Left ventricle myocardium inferior (tissue), 1 donor: ENCODE data around the gene TRIM49B. TPM values are rescaled to one million over a fixed set of nuclear protein-coding genes. Genes with fewer than 3 reads are reported as not detected.
"Not testable (repeated sequence)": the region's sequence is repeated elsewhere in the genome, so short reads cannot be mapped to it uniquely, and the experiment has no call there.

Source experiments
- DNase-seq: peaks from one replicate; pipeline ENCODE4 v3.0.0-alpha.2; 2020
- H3K27ac ChIP-seq: fragments of 200-600 bp; replicated peaks from 2 replicates; pipeline ENCODE4 v1.8.0; 2021
- H3K27me3 ChIP-seq: fragments of 200-600 bp; 2 replicates; pipeline ENCODE4 v1.8.0; 2021; ENCODE audit warnings: low read depth
- H3K36me3 ChIP-seq: fragments of 200-600 bp; 2 replicates; pipeline ENCODE4 v1.8.0; 2021
- H3K4me1 ChIP-seq: fragments of 200-600 bp; 2 replicates; pipeline ENCODE4 v1.8.0; 2021
- H3K4me3 ChIP-seq: fragments of 200-600 bp; 2 replicates; pipeline ENCODE4 v1.8.0; 2021; ENCODE audit warnings: mild to moderate bottlenecking, moderate library complexity
- H3K9me3 ChIP-seq: fragments of 200-600 bp; replicated peaks from 2 replicates; pipeline ENCODE4 v1.8.0; 2021
- intact Hi-C: fragments of 100-400 bp; cut with micrococcal nuclease; formaldehyde crosslinking; loops from one replicate; pipeline ENCODE4 v1.11.0; 2022
- long read RNA-seq: library from polyadenylated mRNA; unstranded; transcript quantifications from one replicate; pipeline ENCODE4 v2.0.0, GENCODE V29; 2021
- total RNA-seq: library from RNA; stranded (reverse); fragmentation: NEBNext Ultra II Directional; extraction: Animal tissue kit (Norgen Biotek cat#: 25700); gene quantifications from one replicate; pipeline ENCODE4 v1.2.1, GENCODE V29; 2021
- donor health status: DM: no; HTN: yes; CAD: no; lungs with severe emphysema.

Gene TRIM49B, protein sequence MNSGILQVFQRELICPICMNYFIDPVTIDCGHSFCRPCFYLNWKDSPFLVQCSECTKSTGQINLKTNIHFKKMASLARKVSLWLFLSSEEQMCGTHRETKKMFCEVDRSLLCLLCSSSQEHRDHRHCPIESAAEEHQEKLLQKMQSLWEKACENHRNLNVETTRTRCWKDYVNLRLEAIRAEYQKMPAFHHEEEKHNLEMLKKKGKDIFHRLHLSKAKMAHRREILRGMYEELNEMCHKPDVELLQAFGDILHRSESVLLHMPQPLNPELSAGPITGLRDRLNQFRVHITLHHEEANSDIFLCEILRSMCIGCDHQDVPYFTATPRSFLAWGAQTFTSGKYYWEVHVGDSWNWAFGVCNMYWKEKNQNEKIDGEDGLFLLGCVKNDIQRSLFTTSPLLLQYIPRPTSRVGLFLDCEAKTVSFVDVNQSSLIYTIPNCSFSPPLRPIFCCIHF
- total RNA-seq: not detected
- long read RNA-seq: 0 reads

DNA sequence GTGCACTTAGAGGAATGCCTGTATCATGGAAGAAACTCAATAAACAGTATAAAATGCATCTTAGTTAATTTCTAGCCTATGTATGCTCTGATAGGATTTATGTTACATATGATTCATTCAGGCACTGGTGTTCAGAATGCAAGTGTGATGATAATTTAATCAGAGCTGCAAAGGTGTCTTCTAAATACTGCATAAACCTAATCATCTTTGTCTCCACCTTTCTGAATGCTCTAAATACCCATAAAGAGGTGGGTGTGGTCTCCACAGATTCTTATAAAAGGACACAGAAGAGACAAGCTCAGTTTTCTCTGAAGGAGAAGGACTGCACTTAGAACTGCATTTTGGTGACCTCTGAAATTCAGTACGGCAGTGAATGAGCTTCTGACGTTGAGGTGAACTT is at the start of gene TRIM49B:
TRIM49B (plus strand) TSS at position 301 of the 400 bp plus-strand sequence. CDS start 2,777 bp downstream, outside the sequence.
- H3K27me3 ChIP-seq, DNase-seq, H3K4me3 ChIP-seq, H3K4me1 ChIP-seq, H3K9me3 ChIP-seq, H3K27ac ChIP-seq, H3K36me3 ChIP-seq, intact Hi-C loops: not testable (repeated sequence)

DNA sequence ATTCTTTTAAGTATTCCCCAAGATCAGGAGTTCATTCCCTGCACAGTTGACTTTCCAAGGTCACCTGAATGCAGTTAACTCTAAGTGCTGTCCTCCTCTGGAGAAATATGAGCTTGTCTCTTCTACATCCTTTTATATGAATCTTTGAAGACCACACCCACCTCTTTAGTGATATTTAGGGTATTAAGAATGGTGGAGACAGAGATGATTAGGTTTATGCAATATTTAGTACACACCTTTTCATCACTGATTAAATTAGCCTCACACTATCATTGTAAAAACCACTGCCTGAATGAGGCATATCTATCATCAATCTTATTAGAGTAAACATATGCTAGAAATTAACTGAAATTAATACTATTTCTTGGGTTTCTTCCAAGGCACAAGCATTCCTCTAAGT is 44.8 kb upstream of the TRIM49B start, which contains the start of gene TRIM51G:
TRIM51G (minus strand) TSS at position 101 of the 400 bp plus-strand sequence. CDS start 2,190 bp downstream, outside the sequence.
- H3K27ac ChIP-seq, H3K9me3 ChIP-seq, DNase-seq, H3K4me3 ChIP-seq, H3K4me1 ChIP-seq, intact Hi-C loops, H3K27me3 ChIP-seq, H3K36me3 ChIP-seq: not testable (repeated sequence)

DNA sequence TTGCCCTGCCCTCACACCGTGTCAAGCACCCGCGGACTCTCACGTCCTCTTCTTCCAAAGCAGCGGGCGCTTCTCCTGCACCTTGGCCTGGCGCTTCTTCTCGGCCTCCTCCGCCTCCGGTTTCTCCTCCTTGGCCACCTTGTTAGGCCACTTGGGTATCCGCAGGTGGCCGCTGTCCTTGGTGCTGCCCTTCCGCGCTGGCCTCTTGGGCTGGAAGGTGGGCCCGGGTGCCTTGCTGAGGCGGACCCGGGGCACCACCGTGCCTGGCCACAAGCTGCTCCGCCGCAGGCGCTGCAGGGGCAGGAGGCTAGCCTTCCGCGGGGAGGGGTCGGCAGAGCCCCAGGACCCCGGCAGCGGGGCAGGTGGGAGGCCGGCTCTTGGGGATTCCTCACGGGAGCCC is 19.6 kb downstream of the TRIM49B start:
- H3K9me3 ChIP-seq, H3K4me3 ChIP-seq, H3K27ac ChIP-seq, intact Hi-C loops, DNase-seq, H3K4me1 ChIP-seq, H3K36me3 ChIP-seq: not testable (repeated sequence)
- H3K27me3 ChIP-seq: peaks cover 31% of the 10 kb centered on the region

DNA sequence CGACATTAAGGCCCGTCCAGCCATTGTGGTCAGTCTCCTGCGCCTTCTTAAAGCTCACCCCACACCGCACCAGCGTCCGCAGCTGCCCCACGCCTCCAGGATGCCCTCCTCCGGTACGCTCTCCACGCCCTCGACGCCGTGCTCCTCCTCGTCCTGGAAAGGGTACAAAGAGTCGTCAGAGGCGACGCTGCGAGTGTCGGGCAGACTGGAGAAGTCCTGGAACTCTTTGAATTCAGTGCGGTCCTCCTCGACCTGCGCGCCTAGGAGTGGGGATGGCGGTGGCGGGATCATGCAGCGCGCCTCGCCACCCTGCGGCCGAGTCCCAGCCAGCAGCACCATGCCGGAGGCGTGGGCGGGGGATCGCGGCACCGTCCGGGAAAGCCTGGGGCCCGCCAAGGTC is 21.2 kb downstream of the TRIM49B start:
- H3K9me3 ChIP-seq, intact Hi-C loops, DNase-seq, H3K36me3 ChIP-seq, H3K27ac ChIP-seq, H3K4me3 ChIP-seq, H3K4me1 ChIP-seq: not testable (repeated sequence)
- H3K27me3 ChIP-seq: peaks cover 31% of the 10 kb centered on the region

DNA sequence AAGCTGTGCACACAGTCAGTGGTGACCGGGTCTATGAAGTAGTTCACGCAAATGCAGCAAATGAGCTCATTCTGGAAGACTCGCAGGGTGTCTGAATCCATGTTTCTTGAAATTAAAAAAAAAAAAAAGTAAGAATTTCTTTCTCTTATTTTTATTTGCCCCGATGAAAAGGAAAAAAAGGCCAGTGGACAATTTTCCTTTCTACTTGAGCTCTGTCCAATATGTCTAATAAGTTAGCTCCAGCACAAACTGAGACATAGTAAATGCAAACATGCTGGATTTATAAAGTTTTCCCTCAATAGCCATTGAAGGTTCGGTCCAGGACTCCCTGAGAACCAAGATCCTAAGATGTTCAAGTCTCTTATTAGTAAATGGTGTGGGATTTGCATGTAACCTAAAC is 30.4 kb downstream of the TRIM49B start, which contains the start of gene TRIM64C:
TRIM64C (minus strand) TSS at position 101 of the 400 bp plus-strand sequence; CDS start at position 101, 0 bp downstream.
- intact Hi-C loops, H3K9me3 ChIP-seq, H3K4me3 ChIP-seq, H3K27me3 ChIP-seq, H3K4me1 ChIP-seq, DNase-seq, H3K36me3 ChIP-seq, H3K27ac ChIP-seq: not testable (repeated sequence)

DNA sequence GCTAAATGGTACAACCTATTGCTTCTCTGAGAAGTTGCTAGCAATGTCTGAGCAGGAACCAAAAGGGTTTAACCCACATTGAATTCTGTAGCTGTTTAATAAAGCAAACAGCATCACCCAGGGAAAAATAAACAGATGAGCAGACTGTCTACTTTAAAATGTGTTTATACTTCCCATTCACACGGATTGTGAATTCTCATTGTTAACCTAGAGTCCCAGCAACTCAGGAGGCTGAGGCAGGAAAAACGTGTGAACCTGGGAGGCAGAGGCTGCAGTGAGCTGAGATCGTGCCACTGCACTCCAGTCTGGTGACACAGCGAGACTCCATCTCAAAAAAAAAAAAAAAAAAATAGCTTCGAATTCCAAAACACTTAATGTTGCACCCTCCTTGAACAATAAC is 41.3 kb downstream of the TRIM49B start:
- H3K36me3 ChIP-seq, intact Hi-C loops, H3K27ac ChIP-seq, DNase-seq, H3K9me3 ChIP-seq, H3K4me1 ChIP-seq, H3K4me3 ChIP-seq, H3K27me3 ChIP-seq: not testable (repeated sequence)

Other genes with a start within 250 kb of the TRIM49B start
- not detected for gene TRIM51G, start 44.9 kb upstream of the TRIM49B start, total RNA-seq
- gene TRIM64C, start 30.3 kb downstream of the TRIM49B start, total RNA-seq: not detected
- not detected for gene FOLH1, start 179.8 kb downstream of the TRIM49B start, total RNA-seq